ENCODE measurements around the gene C13orf42.

The C13orf42 gene

GRCh38 chr13:51111174-51111573 lies at the start of gene C13orf42:
C13orf42 (minus strand) TSS chr13:51111274; CDS start chr13:51111209, 65 bp downstream.
- no peak for DNase-seq (ENCODE audit: low read depth in 2 of 2)

GRCh38 chr13:51158880-51159518 lies 47.9 kb upstream of the C13orf42 start:
- DNase-seq (ENCODE audit: low read depth in 2 of 2), result no peak

DNA sequence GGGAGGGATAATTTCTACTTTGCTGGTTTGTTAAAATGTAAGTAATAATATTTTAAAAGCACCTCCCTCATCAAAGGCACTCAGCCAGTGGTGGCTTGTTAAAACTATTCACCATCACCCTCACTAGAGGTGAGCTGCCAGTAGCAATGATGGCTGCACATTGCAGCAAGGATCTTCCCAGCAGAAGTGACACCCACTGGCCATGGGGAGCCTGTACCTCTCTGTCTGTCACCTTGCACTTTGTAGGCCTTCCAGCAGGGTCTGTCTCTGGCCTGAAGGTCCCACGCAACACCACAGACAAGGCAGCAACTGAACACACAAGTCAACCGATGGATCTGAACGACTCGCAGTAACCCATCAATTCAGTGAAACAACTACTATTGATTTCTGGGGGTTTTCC lies 47.3 kb upstream of the C13orf42 start:
- DNase-seq (ENCODE audit: low read depth in 2 of 2), result no peak

DNA sequence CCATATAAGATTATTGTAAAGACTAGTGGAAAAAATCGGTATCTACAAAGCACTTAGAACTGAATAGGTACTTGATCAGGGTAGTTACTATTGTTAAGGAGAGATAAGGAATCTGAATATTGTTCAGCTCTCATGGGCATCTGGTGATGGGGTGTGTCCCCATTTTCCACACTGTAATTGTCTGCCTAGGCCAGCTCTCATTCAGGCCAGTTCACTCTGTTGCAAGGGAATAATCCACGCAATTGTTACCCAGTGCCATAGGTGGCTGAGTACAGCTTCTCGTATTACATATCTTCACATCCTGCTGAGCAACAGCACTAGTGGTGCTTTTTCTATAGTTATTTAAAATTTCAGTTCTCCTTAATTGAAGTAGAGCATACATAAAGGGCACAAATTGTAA lies 45.6 kb upstream of the C13orf42 start:
- no peak for DNase-seq (ENCODE audit: low read depth in 2 of 2)

DNA sequence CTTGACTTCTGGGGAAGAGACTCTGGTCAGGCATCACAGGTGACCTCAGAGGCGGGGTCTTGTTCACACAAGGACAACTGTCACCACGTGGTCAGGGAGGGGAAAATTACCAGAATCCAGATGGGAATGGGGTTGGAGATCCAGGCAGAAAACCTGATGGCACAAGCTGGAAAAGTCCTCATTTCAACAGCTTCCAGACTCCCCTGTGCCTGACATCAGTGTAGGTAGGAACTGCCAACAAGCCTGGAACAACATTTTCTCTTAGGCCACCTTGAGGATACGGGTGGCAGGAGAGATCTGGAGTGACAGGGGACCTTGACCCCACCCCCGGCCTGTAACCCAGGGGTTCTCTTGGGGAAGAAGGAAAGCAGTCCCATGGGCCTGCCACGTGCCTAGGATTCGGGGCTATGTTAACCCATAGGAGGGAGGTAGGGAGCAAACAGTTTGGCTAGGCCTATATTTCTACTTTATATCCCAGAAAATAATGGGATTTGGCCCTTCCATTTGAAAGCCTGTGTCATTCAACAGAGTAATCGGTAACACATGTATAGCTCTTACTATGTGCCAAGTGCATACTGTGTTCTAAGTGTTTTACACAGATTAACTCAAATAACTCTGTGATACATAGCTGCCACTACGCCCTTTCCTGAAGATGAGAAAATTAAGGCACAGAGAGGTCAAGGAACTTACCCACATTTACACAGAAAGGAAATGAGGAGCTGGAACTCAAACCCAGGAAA lies 44.9 kb upstream of the C13orf42 start:
- no peak for DNase-seq (ENCODE audit: low read depth in 2 of 2)

DNA sequence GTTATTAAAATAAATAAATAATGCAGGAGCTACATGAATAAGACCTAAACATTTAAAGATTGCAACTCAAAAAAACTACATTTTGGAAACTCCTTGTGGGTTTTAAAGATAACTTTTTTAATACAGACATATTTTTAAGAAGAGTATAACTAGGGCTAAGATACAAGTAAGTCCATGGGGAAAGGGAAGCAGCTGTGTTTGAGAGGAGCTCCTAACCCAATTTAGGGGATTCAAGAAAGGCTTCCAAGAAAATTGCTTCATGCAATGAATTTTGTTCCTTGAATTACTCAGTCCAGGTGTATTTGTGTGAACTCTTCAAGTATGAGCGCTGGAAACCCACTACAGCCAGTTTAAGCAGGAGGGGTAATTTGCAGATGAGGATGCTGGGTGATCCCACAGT lies 44.1 kb upstream of the C13orf42 start:
- no peak for DNase-seq (ENCODE audit: low read depth in 2 of 2)

GRCh38 chr13:51154029-51154555 lies 43.0 kb upstream of the C13orf42 start:
- no peak for DNase-seq (ENCODE audit: low read depth in 2 of 2)

- DNase-seq (ENCODE audit: low read depth in 2 of 2), result no peak
Observed at GRCh38 chr13:51153527-51153926, 42.5 kb upstream of the C13orf42 start.

- DNase-seq (ENCODE audit: low read depth in 2 of 2), result no peak
Observed at GRCh38 chr13:51152701-51153100, 41.6 kb upstream of the C13orf42 start.

GRCh38 chr13:51151463-51151862 lies 40.4 kb upstream of the C13orf42 start:
- no peak for DNase-seq (ENCODE audit: low read depth in 2 of 2)

DNA sequence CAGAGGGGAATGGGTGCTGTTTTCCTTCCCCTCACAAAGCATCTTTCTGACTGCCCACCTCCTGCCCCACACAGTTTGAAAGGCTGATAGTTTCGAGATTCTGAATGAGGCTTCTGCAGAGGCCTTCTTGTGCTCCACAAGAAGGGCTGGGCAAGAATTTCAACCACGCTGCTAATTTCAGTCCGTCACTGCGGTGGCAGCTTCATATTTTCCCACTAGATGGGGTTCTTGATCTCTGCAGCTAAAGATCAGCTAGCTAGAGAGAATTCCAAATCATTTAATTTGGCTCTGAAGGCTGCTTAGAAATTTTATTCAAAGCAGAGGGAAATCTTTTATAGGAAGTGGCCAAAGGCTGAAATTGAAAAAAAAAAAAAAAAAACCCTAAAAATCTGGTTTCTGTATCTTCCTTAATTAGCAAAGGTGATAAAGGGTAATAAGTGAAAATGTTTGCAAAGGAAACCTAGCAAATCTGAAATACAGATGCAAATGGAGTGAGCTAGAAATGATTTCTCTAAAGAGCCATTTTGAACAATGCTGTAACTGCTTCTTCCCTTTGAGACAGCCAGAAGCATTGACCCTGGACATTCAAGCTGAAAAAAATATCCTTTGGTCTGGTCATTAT lies 38.0 kb upstream of the C13orf42 start:
- DNase-seq (ENCODE audit: low read depth in 2 of 2), result no peak

DNA sequence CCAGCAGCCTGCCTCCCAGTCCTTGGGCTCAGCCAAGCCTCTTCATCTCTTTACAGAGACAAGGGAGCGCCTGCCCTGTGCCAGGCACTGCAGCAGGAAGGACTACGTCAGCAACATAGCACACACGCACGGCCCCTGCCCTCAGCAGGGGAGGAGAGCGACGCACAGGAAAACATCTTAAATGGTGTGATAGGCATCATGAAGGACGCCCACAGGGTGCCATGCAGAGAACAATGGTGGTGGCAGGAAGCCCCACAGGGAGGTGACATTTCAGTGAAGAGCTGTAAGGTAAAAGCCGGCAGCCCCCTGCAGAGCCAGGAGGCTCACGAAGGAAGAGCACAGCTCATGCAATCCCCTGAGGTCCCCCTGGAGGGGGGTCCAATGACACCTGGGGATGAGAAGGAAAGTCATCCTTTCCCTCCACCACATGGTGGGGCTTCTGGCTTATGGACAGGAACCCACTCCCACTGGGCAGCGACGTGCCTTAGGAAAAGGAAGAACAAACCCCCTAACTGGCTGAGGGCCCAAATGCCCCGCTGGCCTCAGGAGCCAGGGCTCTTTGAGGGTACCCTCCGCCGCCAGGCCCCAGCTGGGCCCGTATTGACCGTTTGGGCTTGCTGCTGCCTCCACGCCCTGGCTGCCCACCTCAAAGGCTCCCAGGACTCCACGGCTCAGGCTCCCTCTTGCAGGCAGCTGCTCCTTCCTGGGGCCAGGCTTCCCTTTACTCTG lies 37.3 kb upstream of the C13orf42 start:
- DNase-seq (ENCODE audit: low read depth in 2 of 2), result no peak

DNA sequence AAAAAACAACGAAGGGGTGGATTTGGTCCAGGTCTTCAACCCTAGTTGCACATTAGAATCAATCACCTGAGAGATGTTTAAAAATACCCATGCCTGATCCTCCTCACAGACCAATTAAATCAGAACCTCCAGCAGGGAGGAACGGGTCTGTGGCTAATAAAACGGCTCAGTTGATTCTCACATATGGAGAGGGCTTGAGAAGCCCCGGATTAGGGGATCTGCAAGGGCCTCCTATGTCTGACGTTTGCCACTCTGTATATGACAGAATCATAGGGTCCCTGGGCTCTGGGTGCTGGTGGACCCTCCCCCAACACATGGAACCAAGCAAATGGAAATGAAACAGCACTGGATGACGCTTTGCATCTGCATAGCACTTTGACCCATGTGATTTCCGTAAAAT lies 36.7 kb upstream of the C13orf42 start:
- DNase-seq (ENCODE audit: low read depth in 2 of 2), result no peak

DNA sequence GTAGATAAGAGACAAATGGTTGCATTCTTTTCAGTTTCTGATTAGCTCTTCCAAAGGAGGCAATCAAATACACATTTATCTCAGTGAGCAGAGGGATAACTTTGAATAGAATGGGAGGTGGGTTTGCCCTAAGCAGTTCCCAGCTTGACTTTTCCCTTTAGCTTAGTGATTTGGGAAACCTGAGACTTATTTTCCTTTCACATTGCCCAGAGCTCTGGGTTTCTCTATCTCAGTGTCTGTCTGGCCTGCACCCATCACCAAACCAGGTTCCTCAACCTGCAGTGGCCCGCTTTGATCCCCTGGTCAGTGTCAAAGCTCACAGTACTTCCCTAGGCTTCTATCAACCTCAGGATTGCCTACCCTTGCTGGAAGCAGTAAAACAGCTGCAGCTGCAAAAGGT lies 35.6 kb upstream of the C13orf42 start:
- DNase-seq (ENCODE audit: low read depth in 2 of 2), result no peak

GRCh38 chr13:51137250-51137649 lies 26.2 kb upstream of the C13orf42 start:
- DNase-seq (ENCODE audit: low read depth in 2 of 2), result no peak

DNA sequence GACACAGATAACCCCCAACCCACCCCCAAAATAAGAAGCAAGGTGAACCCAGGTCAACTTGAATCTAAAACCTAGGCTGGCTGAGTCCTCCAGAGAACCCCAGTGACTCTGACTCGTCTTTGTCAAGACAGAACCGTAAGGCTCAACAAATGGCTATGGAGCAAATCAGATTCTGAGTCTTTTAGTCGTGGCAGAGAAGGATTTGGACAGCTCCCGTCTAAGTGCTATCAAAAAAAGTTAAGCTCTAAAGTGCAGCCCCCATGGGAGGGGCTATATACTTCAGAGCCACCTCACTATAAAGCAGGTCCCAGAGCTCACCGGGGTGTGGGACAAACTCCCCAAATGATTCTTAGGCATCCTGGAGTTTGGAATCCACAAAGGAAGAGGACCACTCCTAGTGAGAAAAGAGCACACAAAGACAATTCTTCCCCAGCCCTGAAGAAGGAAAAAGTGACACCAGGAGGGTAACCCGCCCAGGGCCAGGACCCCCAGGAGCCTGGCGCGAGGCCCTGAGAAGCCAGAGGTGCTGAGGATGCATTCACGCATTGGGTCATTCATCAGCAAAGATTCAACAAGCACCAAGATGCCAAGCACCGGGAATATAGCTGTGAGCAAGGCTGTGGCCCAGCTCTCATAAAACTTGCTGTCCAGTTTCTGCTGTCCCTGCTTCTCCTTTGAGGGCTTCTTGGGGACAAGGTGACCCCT lies 25.4 kb upstream of the C13orf42 start:
- no peak for DNase-seq (ENCODE audit: low read depth in 2 of 2)

DNA sequence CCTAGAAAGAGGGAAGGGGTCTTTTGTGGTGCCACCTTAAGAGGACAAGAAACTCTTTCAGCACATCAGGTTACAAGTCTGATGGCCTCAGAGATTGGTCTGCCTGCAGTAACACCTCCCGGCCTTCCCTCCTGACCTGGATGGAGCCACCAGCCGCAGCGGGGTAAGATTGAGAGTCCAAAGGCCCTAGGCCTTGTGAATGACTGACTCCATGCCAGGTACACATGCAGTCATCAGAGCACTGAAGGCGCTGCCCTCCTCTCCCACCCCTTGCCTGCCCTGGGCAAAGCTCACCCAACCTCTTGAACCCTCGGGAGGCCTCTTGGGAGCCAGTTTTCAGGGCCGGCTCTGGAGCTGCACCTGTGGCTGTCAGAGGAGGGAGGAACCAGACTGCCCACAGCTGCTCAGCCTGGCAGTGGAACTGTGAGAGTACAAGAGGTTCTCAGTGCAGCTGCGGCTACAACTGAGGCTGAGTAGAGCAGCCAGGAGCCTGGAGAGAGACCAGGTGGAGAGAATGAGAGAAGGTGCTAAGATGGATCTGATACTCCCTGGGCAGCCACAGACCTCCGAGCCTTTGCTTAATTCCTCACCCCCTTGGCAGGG lies 23.8 kb upstream of the C13orf42 start:
- DNase-seq (ENCODE audit: low read depth in 2 of 2), result no peak

- DNase-seq (ENCODE audit: low read depth in 2 of 2), result no peak
Observed at GRCh38 chr13:51130348-51130747, 19.3 kb upstream of the C13orf42 start.

DNA sequence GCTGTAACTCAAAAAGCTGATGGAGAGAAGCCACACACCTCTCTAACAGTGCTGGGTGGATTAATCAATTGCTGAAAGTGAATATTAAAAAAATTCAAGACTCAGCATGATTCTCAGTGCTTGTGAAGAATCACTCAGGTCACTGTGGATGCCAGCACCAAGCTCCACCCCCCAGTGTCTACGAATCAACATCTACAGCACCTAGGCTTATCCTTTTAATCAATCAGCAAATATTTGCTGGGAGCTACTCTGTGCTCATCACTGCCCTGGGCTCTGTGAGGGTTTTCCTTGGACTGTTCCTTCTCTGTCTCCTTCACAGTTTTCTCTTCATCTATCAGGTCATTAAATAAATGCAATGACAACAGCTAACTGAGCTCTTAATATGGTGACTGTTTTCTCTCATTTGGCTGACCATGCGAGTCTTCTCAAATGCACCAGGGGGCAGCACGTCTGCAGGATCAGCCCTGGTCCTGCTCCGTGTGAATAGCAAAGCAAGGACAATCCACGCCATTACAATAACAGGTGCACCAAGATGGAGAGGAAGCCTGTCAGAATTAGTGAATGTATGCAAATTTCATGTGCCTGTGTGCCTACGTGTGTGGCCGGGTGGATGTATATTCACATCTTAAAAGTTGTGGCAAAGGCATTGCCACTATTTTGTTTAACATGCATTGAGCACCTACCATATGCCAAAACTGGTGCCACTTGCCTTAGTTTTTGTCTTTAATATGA lies 14.6 kb upstream of the C13orf42 start:
- peak in 1 of 2 donors; percentile 15 for DNase-seq (ENCODE audit: low read depth in 2 of 2)

DNA sequence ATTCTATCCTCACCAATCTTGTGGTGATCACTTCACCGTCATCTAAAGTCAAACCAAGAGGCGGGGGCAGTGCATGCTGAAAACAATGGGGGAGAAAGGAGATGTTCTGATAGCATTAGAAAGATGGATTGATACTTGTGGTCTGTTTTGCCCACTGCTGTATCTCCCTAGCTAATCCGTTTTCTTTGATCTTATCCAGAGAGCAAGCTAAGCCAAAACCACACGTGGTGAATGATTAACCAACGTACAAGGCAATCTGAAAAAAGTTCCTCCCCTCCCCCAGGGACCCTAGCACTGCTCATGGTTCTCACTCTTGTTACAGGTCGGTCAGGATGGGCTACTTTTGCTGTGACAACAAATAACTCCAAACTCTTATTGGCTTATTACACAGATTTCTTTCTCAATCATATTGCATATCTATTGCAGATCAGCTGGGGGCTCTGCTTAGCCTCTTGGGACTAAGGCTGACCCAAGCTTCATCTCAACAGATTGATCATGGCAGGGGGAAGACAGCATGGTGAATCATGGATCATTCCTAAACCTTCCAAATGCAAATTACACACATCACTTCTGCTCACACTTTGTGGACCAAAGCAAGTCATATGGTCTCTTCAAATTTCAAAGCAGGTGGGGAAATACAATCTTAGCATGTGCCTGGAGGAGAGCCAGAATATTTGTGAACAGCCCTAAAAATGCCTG lies 11.9 kb upstream of the C13orf42 start:
- no peak for DNase-seq (ENCODE audit: low read depth in 2 of 2)
